GM23338 (cell line): ENCODE results near the gene NUP98. TPM values are rescaled to one million over a fixed set of nuclear protein-coding genes. Genes with fewer than 3 reads are reported as not detected.

Experiments
- ATAC-seq: fragments of 200-7000 bp; cut with Tn5 transposase; 3 replicates; pipeline ENCODE4 v1.9.1; 2020
- DNase-seq: peaks from one replicate; pipeline ENCODE4 v3.0.0-alpha.2; 2015; ENCODE audit warnings: low spot score
- H2AFZ ChIP-seq: fragments of 200-600 bp; sonication (generic); 2 replicates; pipeline ENCODE4 v1.8.0; 2016; ENCODE audit warnings: antibody characterized with exemption, mild to moderate bottlenecking, moderate library complexity
- H3F3A ChIP-seq: fragments of 200-600 bp; sonication (generic); replicated peaks from 2 replicates; pipeline ENCODE4 v1.8.0; 2017; ENCODE audit warnings: antibody characterized with exemption, mixed run types, low read depth
- H3K27ac ChIP-seq: fragments of 200-600 bp; sonication (generic); 2 replicates; pipeline ENCODE4 v1.6.1; 2016; ENCODE audit warnings: low read depth
- H3K27me3 ChIP-seq: fragments of 200-600 bp; sonication (generic); 2 replicates; pipeline ENCODE4 v1.8.0; 2016; ENCODE audit warnings: mild to moderate bottlenecking, mixed run types, moderate library complexity; ENCODE audit not compliant: insufficient read depth
- H3K36me3 ChIP-seq: fragments of 200-600 bp; sonication (generic); 2 replicates; pipeline ENCODE4 v1.8.0; 2016; ENCODE audit warnings: mild to moderate bottlenecking; ENCODE audit not compliant: insufficient read depth
- H3K4me1 ChIP-seq: fragments of 200-600 bp; sonication (generic); 2 replicates; pipeline ENCODE4 v1.8.0; 2016; ENCODE audit warnings: mild to moderate bottlenecking, moderate library complexity; ENCODE audit not compliant: insufficient read depth
- H3K4me2 ChIP-seq: fragments of 200-600 bp; sonication (generic); 2 replicates; pipeline ENCODE4 v1.7.1; 2017; ENCODE audit warnings: mixed run types
- H3K4me3 ChIP-seq: fragments of 200-600 bp; sonication (generic); 2 replicates; pipeline ENCODE4 v1.6.1; 2016; ENCODE audit warnings: mixed run types
- H3K79me2 ChIP-seq: fragments of 200-600 bp; sonication (generic); replicated peaks from 2 replicates; pipeline ENCODE4 v1.8.0; 2017; ENCODE audit warnings: mild to moderate bottlenecking; ENCODE audit not compliant: insufficient read depth
- H3K9me2 ChIP-seq: fragments of 200-600 bp; sonication (generic); 2 replicates; pipeline ENCODE4 v1.8.0; 2017; ENCODE audit not compliant: insufficient read depth
- H4K20me1 ChIP-seq: fragments of 200-600 bp; sonication (generic); replicated peaks from 2 replicates; pipeline ENCODE4 v1.8.0; 2017; ENCODE audit warnings: mild to moderate bottlenecking; ENCODE audit not compliant: insufficient read depth
- H3K27ac Mint-ChIP-seq: 2 replicates; pipeline ENCODE4 v1.8.0; 2020; ENCODE audit warnings: inconsistent platforms, mild to moderate bottlenecking, moderate library complexity, mixed read lengths
- H3K27me3 Mint-ChIP-seq: 3 replicates; pipeline ENCODE4 v1.8.0; 2022; ENCODE audit warnings: low read depth, mild to moderate bottlenecking, moderate library complexity, mixed read lengths, inconsistent platforms; ENCODE audit not compliant: insufficient read depth, poor library complexity
- H3K36me3 Mint-ChIP-seq: 3 replicates; pipeline ENCODE4 v1.8.0; 2021; ENCODE audit warnings: low read depth, mild to moderate bottlenecking, inconsistent platforms, moderate library complexity, mixed read lengths
- H3K4me1 Mint-ChIP-seq: 3 replicates; pipeline ENCODE4 v1.8.0; 2020; ENCODE audit warnings: mild to moderate bottlenecking, inconsistent platforms, mixed read lengths
- H3K4me3 Mint-ChIP-seq: 3 replicates; pipeline ENCODE4 v1.8.0; 2021; ENCODE audit warnings: moderate library complexity, mild to moderate bottlenecking, inconsistent platforms, mixed read lengths
- H3K9me3 Mint-ChIP-seq: 3 replicates; pipeline ENCODE4 v1.8.0; 2020; ENCODE audit warnings: moderate library complexity, mild to moderate bottlenecking, inconsistent platforms, mixed read lengths
- CREB1 ChIP-seq: fragments of 250-450 bp; sonication (Bioruptor Pico); IDR thresholded peaks from 2 replicates; pipeline ENCODE4 v1.5.0; 2020; ENCODE audit warnings: low read depth, mild to moderate bottlenecking, moderate library complexity
- EZH2 ChIP-seq: fragments of 200-600 bp; sonication (generic); IDR thresholded peaks from one replicate; pipeline ENCODE4 v1.8.0; 2017; ENCODE audit warnings: antibody characterized with exemption, mild to moderate bottlenecking, low read depth; ENCODE audit not compliant: unreplicated experiment
- JUNB ChIP-seq: IDR thresholded peaks from one replicate; pipeline ENCODE4 v1.6.1; 2016; ENCODE audit warnings: antibody characterized with exemption; ENCODE audit not compliant: unreplicated experiment
- NANOG ChIP-seq: IDR thresholded peaks from 2 replicates; pipeline ENCODE4 v1.6.1; 2016; ENCODE audit warnings: antibody characterized with exemption, borderline replicate concordance
- POLR2AphosphoS5 ChIP-seq: IDR thresholded peaks from 2 replicates; pipeline ENCODE4 v1.6.1; 2016; ENCODE audit warnings: antibody characterized with exemption, low read depth
- REST ChIP-seq: IDR thresholded peaks from one replicate; pipeline ENCODE4 v1.6.1; 2018; ENCODE audit warnings: antibody characterized with exemption; ENCODE audit not compliant: unreplicated experiment
- STAT1 ChIP-seq: IDR thresholded peaks from one replicate; pipeline ENCODE4 v1.6.1; 2016; ENCODE audit warnings: antibody characterized with exemption; ENCODE audit not compliant: unreplicated experiment
- ZNF114 ChIP-seq: fragments of 250-450 bp; sonication (Bioruptor Pico); IDR thresholded peaks from 2 replicates; pipeline ENCODE4 v1.5.0; 2020; ENCODE audit warnings: mild to moderate bottlenecking, moderate library complexity
- ZNF331 ChIP-seq: fragments of 250-450 bp; sonication (Bioruptor Pico); IDR thresholded peaks from 2 replicates; pipeline ENCODE4 v1.5.0; 2020; ENCODE audit warnings: low read depth, mild to moderate bottlenecking, moderate library complexity
- ZNF462 ChIP-seq: fragments of 250-450 bp; sonication (Bioruptor Pico); IDR thresholded peaks from 2 replicates; pipeline ENCODE4 v1.5.0; 2020; ENCODE audit warnings: mild to moderate bottlenecking, moderate library complexity
- polyA plus RNA-seq: library from polyadenylated mRNA; unstranded; fragments of >200 nt; fragmentation: Nextera tagmentation; extraction: Ambion mirVana; gene quantifications from 2 replicates; pipeline ENCODE4 v1.2.1, GENCODE V29; 2016
- total RNA-seq: library from RNA; depleted of rRNA; stranded (reverse); fragments of >200 nt; shearing (Covaris generic); gene quantifications from 2 replicates; pipeline ENCODE4 v1.2.3, GENCODE V29; 2014
- TF ChIP-seq, protein P1 (sequence below), 2 experiments: fragments of 200-600 bp in 1 of 2; sonication (generic) in 1 of 2; conservative IDR thresholded peaks; 2 replicates each; pipeline versions ENCODE4 v1.5.1 to v1.6.1; 2016 to 2017; ENCODE audit warnings: antibody characterized with exemption in 2 of 2, low read depth in 2 of 2, mild to moderate bottlenecking in 2 of 2, moderate library complexity in 1 of 2
- TF ChIP-seq, protein P2 (sequence below): IDR thresholded peaks from 2 replicates; pipeline ENCODE4 v1.6.1; 2016; ENCODE audit warnings: antibody characterized with exemption

The NUP98 gene
- total and polyA plus RNA-seq, 2 experiments from 2014 or later: 23.9 to 174 TPM

DNA sequence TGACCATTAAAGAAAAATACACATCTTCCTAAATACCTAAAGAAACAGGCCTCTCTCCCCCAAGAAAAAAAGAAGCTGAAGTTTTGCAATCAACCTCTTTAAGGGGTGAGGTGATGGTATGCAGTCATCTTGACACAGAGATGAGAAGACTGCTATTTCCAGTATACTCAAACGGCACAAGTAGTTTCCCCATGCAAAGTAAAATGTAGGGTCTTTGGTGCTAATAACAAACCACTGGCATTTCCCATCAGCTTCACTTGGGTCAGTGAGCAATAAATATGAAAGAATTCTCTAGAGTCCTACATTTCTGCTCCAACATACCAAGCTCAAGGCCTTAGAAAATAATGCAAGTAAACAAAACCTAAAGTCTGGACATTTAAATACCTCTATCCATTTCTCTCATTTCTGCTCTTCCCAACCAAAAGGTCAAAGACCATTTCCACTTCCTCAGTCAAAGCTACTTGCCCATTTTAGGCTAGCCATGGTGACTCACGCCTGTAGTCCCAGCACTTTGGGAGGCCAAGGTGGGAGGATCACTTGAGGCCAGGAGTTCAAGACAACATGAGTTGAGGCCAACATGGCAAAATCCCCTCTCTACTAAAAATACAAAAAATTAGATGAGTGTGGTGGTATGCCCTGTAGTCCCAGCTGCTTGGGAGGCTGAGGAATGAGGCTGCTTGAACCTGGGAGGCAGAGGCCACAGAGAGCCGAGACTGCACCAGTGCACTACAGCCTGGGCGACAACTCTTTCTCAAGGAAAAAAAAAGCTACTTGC lies 86.7 kb downstream of the NUP98 start:
- no peaks in the 10 kb centered on the region for H3K9me3 Mint-ChIP-seq
- ATAC-seq (peak; percentile 33), DNase-seq (no peak)
- H2AFZ ChIP-seq: no peak overlapping the region
- peaks cover 18% of the 10 kb centered on the region for H3K4me1 ChIP-seq
- no peaks in the 10 kb centered on the region for H3K27me3 ChIP-seq
- peaks cover 60% of the 10 kb centered on the region for H3K36me3 ChIP-seq
- peaks cover 20% of the 10 kb centered on the region; the same call in 1 of the 2 replicates for H4K20me1 ChIP-seq
- H3K27ac Mint-ChIP-seq: peak overlapping the region; percentile 15
- H3K4me1 Mint-ChIP-seq: peaks cover 27% of the 10 kb centered on the region
- H3K4me3 ChIP-seq: peak overlapping the region; percentile 36
- 0 out of 2 replicates have a peak, but pooled peaks cover 3% of the 10 kb centered on the region for H3F3A ChIP-seq
- TF ChIP-seq ZNF114 (CRISPR knock-in tag) (no peak), CREB1 (CRISPR knock-in tag) (no peak), POLR2AphosphoS5 (no peak), REST (no peak), STAT1 (no peak), NANOG (no peak), JUNB (no peak), EZH2 (no peak), ZNF462 (CRISPR knock-in tag) (no peak), ZNF331 (no peak)
- TF ChIP-seq, protein P1, sequence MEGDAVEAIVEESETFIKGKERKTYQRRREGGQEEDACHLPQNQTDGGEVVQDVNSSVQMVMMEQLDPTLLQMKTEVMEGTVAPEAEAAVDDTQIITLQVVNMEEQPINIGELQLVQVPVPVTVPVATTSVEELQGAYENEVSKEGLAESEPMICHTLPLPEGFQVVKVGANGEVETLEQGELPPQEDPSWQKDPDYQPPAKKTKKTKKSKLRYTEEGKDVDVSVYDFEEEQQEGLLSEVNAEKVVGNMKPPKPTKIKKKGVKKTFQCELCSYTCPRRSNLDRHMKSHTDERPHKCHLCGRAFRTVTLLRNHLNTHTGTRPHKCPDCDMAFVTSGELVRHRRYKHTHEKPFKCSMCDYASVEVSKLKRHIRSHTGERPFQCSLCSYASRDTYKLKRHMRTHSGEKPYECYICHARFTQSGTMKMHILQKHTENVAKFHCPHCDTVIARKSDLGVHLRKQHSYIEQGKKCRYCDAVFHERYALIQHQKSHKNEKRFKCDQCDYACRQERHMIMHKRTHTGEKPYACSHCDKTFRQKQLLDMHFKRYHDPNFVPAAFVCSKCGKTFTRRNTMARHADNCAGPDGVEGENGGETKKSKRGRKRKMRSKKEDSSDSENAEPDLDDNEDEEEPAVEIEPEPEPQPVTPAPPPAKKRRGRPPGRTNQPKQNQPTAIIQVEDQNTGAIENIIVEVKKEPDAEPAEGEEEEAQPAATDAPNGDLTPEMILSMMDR (conservative IDR thresholded peaks at IDR 0.05; ENCODE audit: low read depth in 2 of 2): no peak
- TF ChIP-seq, protein P2, sequence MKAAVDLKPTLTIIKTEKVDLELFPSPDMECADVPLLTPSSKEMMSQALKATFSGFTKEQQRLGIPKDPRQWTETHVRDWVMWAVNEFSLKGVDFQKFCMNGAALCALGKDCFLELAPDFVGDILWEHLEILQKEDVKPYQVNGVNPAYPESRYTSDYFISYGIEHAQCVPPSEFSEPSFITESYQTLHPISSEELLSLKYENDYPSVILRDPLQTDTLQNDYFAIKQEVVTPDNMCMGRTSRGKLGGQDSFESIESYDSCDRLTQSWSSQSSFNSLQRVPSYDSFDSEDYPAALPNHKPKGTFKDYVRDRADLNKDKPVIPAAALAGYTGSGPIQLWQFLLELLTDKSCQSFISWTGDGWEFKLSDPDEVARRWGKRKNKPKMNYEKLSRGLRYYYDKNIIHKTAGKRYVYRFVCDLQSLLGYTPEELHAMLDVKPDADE: no peak
- H3K27me3 Mint-ChIP-seq: peaks cover 3% of the 10 kb centered on the region
- H3K36me3 Mint-ChIP-seq: peaks cover 71% of the 10 kb centered on the region
- peak overlapping the region; percentile 11 for H3K27ac ChIP-seq
- H3K4me3 Mint-ChIP-seq: peak overlapping the region; percentile 39
- no peaks in the 10 kb centered on the region for H3K9me2 ChIP-seq
- H3K4me2 ChIP-seq: peak overlapping the region; percentile 75
- peaks cover 22% of the 10 kb centered on the region; the same call in 1 of the 2 replicates for H3K79me2 ChIP-seq
